Mesenchymal stem cell (in vitro differentiated cells and primary cell): Measurements from ENCODE around the gene TOMM40.
"Not testable (repeated sequence)": the region's sequence is repeated elsewhere in the genome, so short reads cannot be mapped to it uniquely, and the experiment has no call there.

Source experiments
- DNase-seq: peaks from one replicate; pipeline ENCODE4 v3.0.0-alpha.2; 2013
- H2AFZ ChIP-seq: one replicate; pipeline ENCODE4 v1.6.1; 2013; ENCODE audit warnings: low read depth, mild to moderate bottlenecking, control low read depth, inconsistent platforms, low read length, moderate library complexity
- H2AK5ac ChIP-seq: 2 replicates; pipeline ENCODE4 v1.6.1; 2013; ENCODE audit warnings: low read length, moderate library complexity, mild to moderate bottlenecking, inconsistent platforms; ENCODE audit not compliant: severe bottlenecking
- H2BK120ac ChIP-seq: one replicate; pipeline ENCODE4 v1.6.1; 2013; ENCODE audit warnings: low read depth, mild to moderate bottlenecking, inconsistent platforms, low read length, moderate library complexity
- H2BK12ac ChIP-seq, 2 experiments: one replicate each; pipeline ENCODE4 v1.6.1; 2013; ENCODE audit warnings: inconsistent platforms in 2 of 2, low read length in 2 of 2, mild to moderate bottlenecking in 2 of 2, moderate library complexity in 2 of 2, control low read depth in 1 of 2
- H2BK15ac ChIP-seq: one replicate; pipeline ENCODE4 v1.6.1; 2013; ENCODE audit warnings: mild to moderate bottlenecking, low read depth, inconsistent platforms; ENCODE audit not compliant: poor library complexity, severe bottlenecking
- H2BK5ac ChIP-seq: 2 replicates; pipeline ENCODE4 v1.6.1; 2013; ENCODE audit warnings: low read depth, mild to moderate bottlenecking, low read length, control low read depth, inconsistent platforms; ENCODE audit not compliant: poor library complexity, severe bottlenecking
- H3K14ac ChIP-seq, 2 experiments: one replicate each; pipeline ENCODE4 v1.6.1; 2013; ENCODE audit warnings: inconsistent platforms in 2 of 2, low read length in 2 of 2, control low read depth in 1 of 2, mild to moderate bottlenecking in 1 of 2, moderate library complexity in 1 of 2
- H3K18ac ChIP-seq, 2 experiments: one replicate each; pipeline ENCODE4 v1.6.1; 2013; ENCODE audit warnings: inconsistent platforms in 2 of 2, low read length in 2 of 2, control low read depth in 1 of 2, low read depth in 1 of 2, mild to moderate bottlenecking in 1 of 2
- H3K23ac ChIP-seq, 2 experiments: one replicate each; pipeline ENCODE4 v1.6.1; 2013; ENCODE audit warnings: inconsistent platforms in 2 of 2, low read length in 2 of 2, mild to moderate bottlenecking in 2 of 2, moderate library complexity in 2 of 2, control low read depth in 1 of 2
- H3K27ac ChIP-seq: 2 replicates; pipeline ENCODE4 v1.5.1; 2013; ENCODE audit warnings: mild to moderate bottlenecking, moderate library complexity, low read length, control low read depth, inconsistent platforms; ENCODE audit not compliant: poor library complexity, severe bottlenecking
- H3K27me3 ChIP-seq, 2 experiments: 2 replicates each; pipeline versions ENCODE4 v1.6.1 to v1.7.0; 2013; ENCODE audit warnings: low read length in 2 of 2, mild to moderate bottlenecking in 2 of 2, moderate library complexity in 2 of 2, control low read depth in 1 of 2, inconsistent platforms in 1 of 2; ENCODE audit not compliant: control insufficient read depth in 1 of 2, insufficient read depth in 1 of 2
- H3K36me3 ChIP-seq, 2 experiments: 2 replicates each; pipeline versions ENCODE4 v1.6.1 to v1.7.0; 2013; ENCODE audit warnings: low read length in 2 of 2, control low read depth in 1 of 2, inconsistent platforms in 1 of 2, low read depth in 1 of 2, mild to moderate bottlenecking in 1 of 2; ENCODE audit not compliant: insufficient read depth in 2 of 2, control insufficient read depth in 1 of 2
- H3K4ac ChIP-seq, 2 experiments: one replicate each; pipeline ENCODE4 v1.6.1; 2013; ENCODE audit warnings: inconsistent platforms in 2 of 2, low read length in 2 of 2, mild to moderate bottlenecking in 2 of 2, moderate library complexity in 2 of 2, control low read depth in 1 of 2, low read depth in 1 of 2
- H3K4me1 ChIP-seq: 2 replicates; pipeline ENCODE4 v1.6.1; 2013; ENCODE audit warnings: low read depth, low read length, control low read depth; ENCODE audit not compliant: control insufficient read depth, insufficient read depth
- H3K4me2 ChIP-seq: 2 replicates; pipeline ENCODE4 v1.6.1; 2013; ENCODE audit warnings: low read length, mild to moderate bottlenecking, inconsistent platforms; ENCODE audit not compliant: poor library complexity, severe bottlenecking
- H3K4me3 ChIP-seq, 2 experiments: 2 replicates each; pipeline versions ENCODE4 v1.5.1 to v1.7.0; 2013; ENCODE audit warnings: low read length in 2 of 2, mild to moderate bottlenecking in 2 of 2, control low read depth in 1 of 2, low read depth in 1 of 2; ENCODE audit not compliant: insufficient read depth in 1 of 2
- H3K79me1 ChIP-seq: replicated peaks from 2 replicates; pipeline ENCODE4 v1.6.1; 2013; ENCODE audit warnings: mild to moderate bottlenecking, control low read depth, low read length, inconsistent platforms; ENCODE audit not compliant: poor library complexity, severe bottlenecking
- H3K9ac ChIP-seq: 2 replicates; pipeline ENCODE4 v1.7.0; 2013; ENCODE audit warnings: mild to moderate bottlenecking, low read length, moderate library complexity
- H3K9me3 ChIP-seq: 2 replicates; pipeline ENCODE4 v1.7.0; 2013; ENCODE audit warnings: mild to moderate bottlenecking, low read length; ENCODE audit not compliant: control insufficient read depth
- H4K8ac ChIP-seq: one replicate; pipeline ENCODE4 v1.6.1; 2013; ENCODE audit warnings: inconsistent platforms, mild to moderate bottlenecking, low read length, moderate library complexity
- H4K91ac ChIP-seq: one replicate; pipeline ENCODE4 v1.6.1; 2013; ENCODE audit warnings: mild to moderate bottlenecking, low read length, inconsistent platforms
- WGBS: methylation state at CpG from one replicate; pipeline ENCODE4 v1.1.7; 2013; ENCODE audit warnings: mixed read lengths; 5-methylcytosine and 5-hydroxymethylcytosine counted together

TOMM40 gene

DNA sequence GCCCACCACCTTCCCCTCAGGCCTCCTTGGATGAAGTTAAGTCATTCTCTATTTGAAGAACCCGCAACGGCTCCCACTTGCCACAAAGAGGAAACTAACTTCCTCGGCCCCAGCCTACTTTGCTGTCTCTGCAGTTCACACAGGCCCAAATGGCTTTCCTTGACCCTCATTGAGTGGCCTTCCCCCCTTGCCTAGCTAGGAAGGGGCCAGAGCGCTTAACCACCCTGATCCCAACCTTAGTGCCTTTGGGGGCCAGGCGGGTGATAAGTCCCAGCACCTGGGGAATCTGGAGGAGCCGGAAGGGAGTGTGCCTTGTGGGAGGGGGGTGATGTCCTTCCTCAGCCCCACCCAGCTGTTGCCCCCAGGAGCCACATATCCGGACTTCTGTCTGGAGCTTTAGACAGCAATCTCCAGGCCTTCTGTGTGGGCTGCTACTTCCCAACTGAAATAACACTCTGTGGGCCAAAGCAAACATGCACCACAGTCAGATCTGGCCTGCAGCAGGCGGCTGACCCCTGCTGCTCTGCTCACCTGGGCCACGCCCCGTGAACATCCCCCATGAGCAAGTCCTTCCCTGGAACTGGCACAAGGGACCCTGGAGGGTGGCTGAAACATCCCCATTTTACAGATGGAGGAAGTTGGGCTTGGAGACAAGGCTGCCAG is 34.5 kb upstream of the TOMM40 start:
- no peak overlapping the region for H3K9ac ChIP-seq
- H3K4me3 ChIP-seq, result no peak overlapping the region
- WGBS, result 89% methylated on average over 10 of the region's 10 CpGs
- H2BK5ac ChIP-seq, result no peak overlapping the region
- no peak overlapping the region for H2AFZ ChIP-seq
- H2BK15ac ChIP-seq, result no peak overlapping the region
- no peak overlapping the region for H2BK120ac ChIP-seq
- H3K4ac ChIP-seq, result no peak overlapping the region
- no peak overlapping the region for H3K23ac ChIP-seq
- peak overlapping the region; percentile 44 for H2AK5ac ChIP-seq
- no peak overlapping the region for H3K4me2 ChIP-seq
- peak overlapping the region; percentile 39 for H3K27ac ChIP-seq
- H3K18ac ChIP-seq, result no peak overlapping the region
- H4K8ac ChIP-seq, result no peak overlapping the region
- no peak overlapping the region for H4K91ac ChIP-seq
- DNase-seq, result no peak
- H3K9me3 ChIP-seq, result no peaks in the 10 kb centered on the region
- peaks cover 18% of the 10 kb centered on the region for H3K4me1 ChIP-seq
- H3K79me1 ChIP-seq, result peaks cover 13% of the 10 kb centered on the region
- peaks cover 1 to 31% of the 10 kb centered on the region in 2 experiments for H3K36me3 ChIP-seq
- no peaks in the 10 kb centered on the region for H3K27me3 ChIP-seq
- H3K14ac ChIP-seq, result no peak overlapping the region
- no peak overlapping the region for H2BK12ac ChIP-seq

DNA sequence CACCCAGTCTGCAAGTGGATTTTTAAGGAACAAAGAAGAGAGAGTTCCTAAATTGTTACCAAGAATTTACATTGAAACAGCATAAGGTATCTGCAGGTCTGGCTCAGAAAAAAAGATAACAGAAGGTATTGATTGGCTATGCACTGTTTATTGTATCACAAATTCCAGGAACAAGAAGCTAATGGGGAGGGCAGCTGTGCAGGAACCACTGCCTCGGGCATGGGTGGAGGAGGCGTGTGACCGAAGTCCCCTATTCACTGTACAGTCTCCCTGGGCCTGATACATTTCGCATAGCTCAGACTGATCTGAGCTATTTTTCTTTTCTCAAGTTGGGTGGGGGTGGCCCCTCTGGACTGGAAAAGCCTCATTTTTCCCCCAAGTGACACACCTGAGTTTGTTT is 33.2 kb upstream of the TOMM40 start:
- Histone ChIP-seq H2AFZ (no peak overlapping the region), H2BK15ac (no peak overlapping the region), H3K36me3 (peaks cover 4 to 30% of the 10 kb centered on the region in 2 experiments), H3K9me3 (no peaks in the 10 kb centered on the region), H4K91ac (no peak overlapping the region), H3K27ac (no peak overlapping the region), H3K4me3 (no peak overlapping the region), H3K4me2 (no peak overlapping the region), H3K4ac (no peak overlapping the region), H3K14ac (no peak overlapping the region), H3K27me3 (no peaks in the 10 kb centered on the region), H2AK5ac (no peak overlapping the region), H2BK5ac (no peak overlapping the region), H2BK120ac (no peak overlapping the region), H3K18ac (no peak overlapping the region), H3K23ac (no peak overlapping the region), H3K4me1 (peaks cover 15% of the 10 kb centered on the region), H3K79me1 (peaks cover 14% of the 10 kb centered on the region), H3K9ac (no peak overlapping the region), H2BK12ac (no peak overlapping the region), H4K8ac (no peak overlapping the region)
- no peak for DNase-seq
- 93% methylated on average over 3 of the region's 4 CpGs for WGBS

- H3K9ac ChIP-seq, H2BK5ac ChIP-seq, H2AK5ac ChIP-seq, H2BK15ac ChIP-seq, H4K8ac ChIP-seq, H3K27ac ChIP-seq, H4K91ac ChIP-seq, H3K14ac ChIP-seq, H3K27me3 ChIP-seq, H2BK120ac ChIP-seq, DNase-seq, H3K4me3 ChIP-seq, H2BK12ac ChIP-seq, H3K23ac ChIP-seq, H3K18ac ChIP-seq, H3K4me2 ChIP-seq, H3K9me3 ChIP-seq, H2AFZ ChIP-seq, H3K4ac ChIP-seq: not testable (repeated sequence)
- Histone ChIP-seq H3K4me1 (peaks cover 12% of the 10 kb centered on the region), H3K79me1 (peaks cover 27% of the 10 kb centered on the region), H3K36me3 (peaks cover 16 to 31% of the 10 kb centered on the region in 2 experiments)
- 96% methylated on average over 2 of the region's 3 CpGs for WGBS
Measured at GRCh38 chr19:44861576-44861975, 29.5 kb upstream of the TOMM40 start.

GRCh38 chr19:44863990-44864389 is 27.1 kb upstream of the TOMM40 start:
- H4K8ac ChIP-seq, result no peak overlapping the region
- H2BK120ac ChIP-seq, result no peak overlapping the region
- H3K14ac ChIP-seq, result no peak overlapping the region
- no peak overlapping the region for H3K18ac ChIP-seq
- H3K9ac ChIP-seq, result no peak overlapping the region
- H3K4me1 ChIP-seq, result peaks cover 6% of the 10 kb centered on the region
- no peak overlapping the region for H2BK5ac ChIP-seq
- no peak overlapping the region for H2BK12ac ChIP-seq
- H3K27ac ChIP-seq, result no peak overlapping the region
- no peaks in the 10 kb centered on the region for H3K27me3 ChIP-seq
- WGBS, result no CpG with 5 or more reads among the region's 2 CpGs
- H3K23ac ChIP-seq, result no peak overlapping the region
- no peak overlapping the region for H3K4ac ChIP-seq
- no peak overlapping the region for H3K4me2 ChIP-seq
- H3K79me1 ChIP-seq, result peaks cover 29% of the 10 kb centered on the region
- peaks cover 23 to 39% of the 10 kb centered on the region in 2 experiments for H3K36me3 ChIP-seq
- H4K91ac ChIP-seq, result no peak overlapping the region
- no peaks in the 10 kb centered on the region for H3K9me3 ChIP-seq
- no peak for DNase-seq
- no peak overlapping the region for H3K4me3 ChIP-seq
- H2AFZ ChIP-seq, result no peak overlapping the region
- H2AK5ac ChIP-seq, result no peak overlapping the region
- H2BK15ac ChIP-seq, result no peak overlapping the region
